Prostate gland (tissue), 2 donors: Measurements from ENCODE around the gene ADAP1. TPM values are rescaled to one million over a fixed set of nuclear protein-coding genes. Genes with fewer than 3 reads are reported as not detected.

ENCODE experiments used
- DNase-seq: peaks from one replicate; pipeline ENCODE4 v3.0.0-alpha.2; 2019; ENCODE audit warnings: low spot score
- H3K27ac ChIP-seq, 2 donors: fragments of 200-600 bp; sonication (generic); 2 replicates each; pipeline ENCODE4 v1.5.1; 2017 to 2019
- H3K27me3 ChIP-seq: fragments of 200-600 bp; sonication (generic); replicated peaks from 2 replicates; pipeline ENCODE4 v1.5.1; 2019; ENCODE audit not compliant: insufficient read depth
- H3K36me3 ChIP-seq, 2 donors: fragments of 200-600 bp; sonication (generic); 1 replicate in 1 of 2; 2 replicates in 1 of 2; pipeline versions ENCODE4 v1.5.1 to v1.8.1; 2017 to 2019
- H3K4me1 ChIP-seq: fragments of 200-600 bp; sonication (generic); replicated peaks from 2 replicates; pipeline ENCODE4 v1.5.1; 2019
- H3K4me3 ChIP-seq, 2 donors: fragments of 200-600 bp; sonication (generic); 2 replicates each; pipeline ENCODE4 v1.5.1; 2017 to 2019
- H3K9me3 ChIP-seq: fragments of 200-600 bp; sonication (generic); 2 replicates; pipeline ENCODE4 v1.5.1; 2017
- POLR2A ChIP-seq: fragments of 450-650 bp; IDR thresholded peaks from one replicate; pipeline ENCODE4 v1.6.1; 2016; ENCODE audit warnings: antibody characterized with exemption, mild to moderate bottlenecking
- POLR2AphosphoS5 ChIP-seq: sonication (generic); formaldehyde crosslinking; IDR thresholded peaks from one replicate; pipeline ENCODE4 v1.6.1; 2017; ENCODE audit warnings: antibody characterized with exemption
- WGBS: methylation state at CpG from one replicate; pipeline ENCODE4 v1.1.5; 2018; 5-methylcytosine and 5-hydroxymethylcytosine counted together
- intact Hi-C: fragments of 100-400 bp; cut with DNase I; formaldehyde crosslinking; loops from one replicate; pipeline ENCODE4 v1.14.2; 2022
- total RNA-seq, 2 donors: library from RNA; depleted of rRNA; stranded (reverse); fragments of >200 nt; gene quantifications; one replicate each; pipeline ENCODE4 v1.1.0, GENCODE V29; 2016
- TF ChIP-seq, protein P1 (sequence below), 4 experiments: fragments of 200-600 bp in 2 of 4; fragments of 450-650 bp in 2 of 4; sonication (generic) in 2 of 4; IDR thresholded peaks; 1 replicate in 3 of 4; 2 replicates in 1 of 4; pipeline ENCODE4 v1.5.1; 2016 to 2019; ENCODE audit warnings: antibody characterized with exemption in 4 of 4, mild to moderate bottlenecking in 2 of 4, moderate library complexity in 2 of 4

ADAP1 gene
- total RNA-seq, 2 donors from 2014 or later = 5.9 to 8.3 TPM

DNA sequence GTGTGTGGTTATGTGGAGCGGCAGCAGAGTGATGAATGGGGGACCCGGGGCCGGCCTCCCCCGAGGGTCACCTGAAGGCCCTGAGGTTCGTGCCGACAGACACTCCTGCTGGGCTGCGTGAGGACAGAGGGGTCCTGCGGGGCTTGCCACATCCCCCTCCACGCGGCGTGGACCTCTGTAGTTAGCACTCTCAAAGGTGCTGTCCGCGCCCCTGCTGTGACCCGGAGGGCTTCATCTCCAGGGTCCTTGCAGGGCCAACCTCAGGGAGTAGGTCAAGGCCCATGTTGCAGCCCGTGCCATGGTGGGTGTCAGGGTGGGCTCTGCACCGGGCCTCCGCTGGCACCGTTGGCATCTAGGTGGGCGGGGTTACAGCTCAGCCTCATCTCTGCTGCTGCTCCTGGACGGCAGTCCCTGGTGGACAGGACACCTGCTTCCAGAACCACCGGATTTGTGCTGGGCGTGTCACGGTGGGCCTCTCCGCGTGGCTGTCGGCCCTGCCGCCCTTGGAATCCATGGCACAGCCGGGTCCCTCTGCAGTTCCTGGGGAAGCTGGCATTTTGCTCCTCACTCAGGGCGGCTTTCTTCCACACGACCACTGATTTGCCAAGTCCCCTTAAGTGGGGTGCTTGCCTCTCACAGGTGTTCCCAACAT is 97.9 kb downstream of the ADAP1 start:
- Histone ChIP-seq H3K9me3 (no peaks in the 10 kb centered on the region), H3K4me1 (no peaks in the 10 kb centered on the region), H3K36me3 (peaks cover 30 to 32% of the 10 kb centered on the region in 2 donors), H3K27me3 (no peaks in the 10 kb centered on the region), H3K4me3 (no peak overlapping the region), H3K27ac (no peak overlapping the region)
- TF ChIP-seq POLR2A = no peak
- TF ChIP-seq, protein P1, sequence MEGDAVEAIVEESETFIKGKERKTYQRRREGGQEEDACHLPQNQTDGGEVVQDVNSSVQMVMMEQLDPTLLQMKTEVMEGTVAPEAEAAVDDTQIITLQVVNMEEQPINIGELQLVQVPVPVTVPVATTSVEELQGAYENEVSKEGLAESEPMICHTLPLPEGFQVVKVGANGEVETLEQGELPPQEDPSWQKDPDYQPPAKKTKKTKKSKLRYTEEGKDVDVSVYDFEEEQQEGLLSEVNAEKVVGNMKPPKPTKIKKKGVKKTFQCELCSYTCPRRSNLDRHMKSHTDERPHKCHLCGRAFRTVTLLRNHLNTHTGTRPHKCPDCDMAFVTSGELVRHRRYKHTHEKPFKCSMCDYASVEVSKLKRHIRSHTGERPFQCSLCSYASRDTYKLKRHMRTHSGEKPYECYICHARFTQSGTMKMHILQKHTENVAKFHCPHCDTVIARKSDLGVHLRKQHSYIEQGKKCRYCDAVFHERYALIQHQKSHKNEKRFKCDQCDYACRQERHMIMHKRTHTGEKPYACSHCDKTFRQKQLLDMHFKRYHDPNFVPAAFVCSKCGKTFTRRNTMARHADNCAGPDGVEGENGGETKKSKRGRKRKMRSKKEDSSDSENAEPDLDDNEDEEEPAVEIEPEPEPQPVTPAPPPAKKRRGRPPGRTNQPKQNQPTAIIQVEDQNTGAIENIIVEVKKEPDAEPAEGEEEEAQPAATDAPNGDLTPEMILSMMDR (IDR thresholded peaks at IDR 0.05) = no peak
- TF ChIP-seq POLR2AphosphoS5 = no peak
- no peak for DNase-seq
- intact Hi-C loops = no loop called here
- 91% methylated on average over 26 of the region's 30 CpGs for WGBS

DNA sequence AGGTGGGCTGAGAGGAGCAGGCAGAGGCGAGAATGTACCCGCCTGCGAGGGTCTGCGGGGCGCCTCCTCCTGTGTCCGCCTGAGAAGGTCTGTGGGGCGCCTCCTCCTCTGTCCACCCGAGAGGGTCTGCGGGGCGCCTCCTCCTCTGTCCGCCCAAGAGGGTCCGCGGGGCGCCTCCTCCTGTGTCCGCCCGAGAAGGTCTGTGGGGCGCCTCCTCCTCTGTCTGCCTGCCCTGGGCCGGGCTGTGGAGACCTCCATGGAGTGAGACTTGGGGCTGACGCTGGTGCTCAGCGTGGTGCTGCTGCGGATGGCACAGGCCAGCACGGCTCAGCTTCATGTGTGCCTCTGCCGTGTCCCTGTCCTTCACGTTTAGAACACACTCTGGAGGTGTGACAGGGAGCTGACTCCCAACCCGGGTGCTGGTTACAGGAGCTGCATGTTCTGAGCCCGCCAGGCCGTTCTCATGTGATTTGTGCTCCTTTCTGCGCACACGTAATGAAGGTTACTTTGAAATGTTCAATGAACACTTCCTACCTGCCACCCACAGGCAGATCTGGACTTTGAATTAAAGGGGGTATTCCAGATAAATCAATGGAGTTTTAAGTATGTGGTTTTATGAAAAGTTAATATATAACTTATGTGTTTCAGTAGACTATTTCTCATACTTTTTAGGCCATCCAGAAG is 98.7 kb downstream of the ADAP1 start:
- TF ChIP-seq POLR2AphosphoS5 (no peak), POLR2A (no peak)
- TF ChIP-seq, protein P1 (IDR thresholded peaks at IDR 0.05) = no peak
- H3K36me3 ChIP-seq = peaks cover 24 to 25% of the 10 kb centered on the region in 2 donors
- intact Hi-C loops = no loop called here
- no peak overlapping the region for H3K27ac ChIP-seq
- 94% methylated on average over 21 of the region's 29 CpGs for WGBS
- H3K9me3 ChIP-seq = no peaks in the 10 kb centered on the region
- H3K27me3 ChIP-seq = no peaks in the 10 kb centered on the region
- DNase-seq = no peak
- H3K4me1 ChIP-seq = no peaks in the 10 kb centered on the region
- H3K4me3 ChIP-seq = no peak overlapping the region

DNA sequence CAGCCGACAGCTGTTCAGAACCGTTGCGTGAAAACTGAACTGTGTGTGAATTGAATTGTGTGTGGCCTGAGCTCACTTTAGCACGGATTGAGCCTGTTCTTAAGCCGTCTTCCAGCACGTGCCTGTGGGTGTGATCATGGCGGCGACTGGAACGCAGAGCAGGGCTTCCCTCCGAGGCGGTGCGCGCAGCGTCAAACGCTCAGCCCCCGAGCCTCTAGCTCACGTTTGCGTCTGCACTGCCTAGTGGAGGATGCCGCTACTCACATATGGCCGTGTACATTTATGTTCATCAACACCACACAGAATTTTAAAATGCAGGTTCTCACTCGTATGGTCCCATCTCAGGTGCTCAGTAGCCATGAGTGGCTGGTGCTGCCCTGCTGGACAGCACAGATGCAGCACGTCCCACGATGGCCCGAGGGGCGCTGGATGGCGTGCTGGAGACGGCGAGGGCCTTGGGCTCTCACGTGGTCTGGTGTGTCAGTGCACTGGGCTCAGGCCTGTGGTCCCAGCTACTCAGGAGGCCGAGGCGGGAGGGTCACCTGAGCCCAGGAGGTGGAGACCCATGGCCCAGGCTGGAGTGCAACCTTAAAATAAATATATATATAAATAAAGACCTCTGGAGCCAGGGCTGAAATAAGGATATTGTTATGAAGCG is 100.2 kb downstream of the ADAP1 start:
- WGBS = 93% methylated on average over 32 of the region's 32 CpGs
- H3K27me3 ChIP-seq = no peaks in the 10 kb centered on the region
- intact Hi-C loops = no loop called here
- TF ChIP-seq, protein P1 (IDR thresholded peaks at IDR 0.05) = no peak
- TF ChIP-seq POLR2AphosphoS5 (no peak), POLR2A (no peak)
- no peak for DNase-seq
- H3K4me3 ChIP-seq = no peak overlapping the region
- H3K36me3 ChIP-seq = peaks cover 15 to 19% of the 10 kb centered on the region in 2 donors
- H3K27ac ChIP-seq = no peak overlapping the region
- no peaks in the 10 kb centered on the region for H3K4me1 ChIP-seq
- H3K9me3 ChIP-seq = no peaks in the 10 kb centered on the region

DNA sequence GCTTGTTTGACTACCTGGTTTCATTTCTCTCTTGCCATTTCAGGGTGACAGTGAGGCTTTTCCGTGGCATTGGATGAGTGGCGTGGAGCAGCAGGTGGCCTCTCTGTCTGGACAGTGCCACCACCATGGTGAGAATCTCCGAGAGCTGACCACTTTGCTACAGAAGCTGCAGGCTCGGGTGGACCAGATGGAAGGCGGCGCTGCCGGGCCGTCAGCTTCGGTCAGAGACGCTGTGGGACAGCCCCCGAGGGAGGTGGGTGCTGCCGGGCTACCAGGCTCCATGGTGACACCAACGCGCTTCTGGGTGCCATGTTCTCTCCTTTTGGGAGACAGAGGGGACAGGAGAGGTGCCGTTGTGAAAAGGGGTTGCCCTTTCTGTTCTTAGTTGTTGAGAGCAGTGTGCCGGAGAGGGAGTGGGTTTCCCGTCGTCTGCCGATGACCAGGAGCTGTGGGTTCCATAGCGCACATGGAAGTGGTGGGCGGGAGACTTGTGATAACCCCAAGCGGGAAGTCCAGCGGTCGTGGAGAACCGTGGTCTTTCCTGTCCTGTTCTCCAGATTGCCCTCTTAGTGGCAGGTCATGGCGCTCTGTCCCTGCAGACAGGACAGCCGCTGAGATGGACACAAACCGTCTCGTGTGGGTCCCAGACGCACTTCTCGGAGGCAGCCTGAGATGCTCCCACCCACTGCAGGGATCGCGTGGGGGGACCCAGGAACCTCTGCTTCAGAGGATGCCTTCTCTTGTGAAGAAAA is 100.9 kb downstream of the ADAP1 start:
- Histone ChIP-seq H3K27me3 (no peaks in the 10 kb centered on the region), H3K9me3 (no peaks in the 10 kb centered on the region), H3K36me3 (peaks cover 15 to 19% of the 10 kb centered on the region in 2 donors), H3K4me1 (no peaks in the 10 kb centered on the region), H3K4me3 (no peak overlapping the region), H3K27ac (no peak overlapping the region)
- no peak for DNase-seq
- TF ChIP-seq POLR2A = no peak
- intact Hi-C loops = no loop called here
- WGBS = 90% methylated on average over 33 of the region's 33 CpGs

DNA sequence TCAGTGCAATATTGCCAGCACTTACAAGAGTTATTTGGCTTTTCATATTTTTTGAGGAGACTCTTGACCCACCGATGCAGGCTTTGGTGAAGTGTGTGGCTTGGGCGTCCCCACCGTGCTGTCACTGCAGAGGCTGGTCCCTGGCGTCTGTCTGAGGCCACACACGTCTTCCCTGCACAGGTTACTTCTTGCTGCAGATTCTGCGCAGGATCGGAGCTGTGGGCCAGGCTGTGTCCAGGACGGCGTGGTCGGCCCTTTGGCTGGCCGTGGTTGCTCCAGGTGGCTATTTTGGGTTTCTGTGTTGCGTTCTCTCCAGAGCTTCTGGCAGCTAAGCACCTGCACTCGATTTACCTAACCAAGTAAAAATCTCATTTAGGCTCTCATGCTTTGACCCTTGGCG is 103.3 kb downstream of the ADAP1 start:
- no peak for TF ChIP-seq POLR2AphosphoS5
- TF ChIP-seq, protein P1 (IDR thresholded peaks at IDR 0.05) = no peak
- no peak for TF ChIP-seq POLR2A
- peaks cover 15 to 19% of the 10 kb centered on the region in 2 donors for H3K36me3 ChIP-seq
- 92% methylated on average over 14 of the region's 14 CpGs for WGBS

More for the DNA sequence above, 103.3 kb downstream of the ADAP1 start:
- intact Hi-C loops = no loop called here
- Histone ChIP-seq H3K9me3 (no peaks in the 10 kb centered on the region), H3K27me3 (no peaks in the 10 kb centered on the region), H3K4me3 (no peak overlapping the region), H3K27ac (no peak overlapping the region), H3K4me1 (no peaks in the 10 kb centered on the region)
- no peak for DNase-seq
